GM13977 (cell line): ENCODE measurements around the gene DDX51.

Experiments
- DNase-seq: peaks from one replicate; pipeline ENCODE4 v3.0.0; 2012; ENCODE audit warnings: low spot score
- CTCF ChIP-seq: IDR thresholded peaks from 2 replicates; pipeline ENCODE4 v1.5.1; 2012; ENCODE audit warnings: mild to moderate bottlenecking, control low read depth; ENCODE audit not compliant: insufficient read depth; ENCODE audit errors: extremely low read depth, missing control alignments
- in situ Hi-C: fragments of 300-500 bp; cut with MboI; formaldehyde crosslinking; loops from one replicate; pipeline ENCODE4 v1.12.0; 2022; ENCODE audit warnings: low sequenced_read_pairs, low pct_unique_long_range_greater_than_20kb, mixed read lengths, inconsistent platforms; ENCODE audit not compliant: unreplicated experiment

Gene DDX51

GRCh38 chr12:132155771-132156572 lies 11.9 kb upstream of the DDX51 start:
- DNase-seq, result no peak
- no peak for TF ChIP-seq CTCF
- in situ Hi-C loops, result no loop called here

GRCh38 chr12:132154941-132155770 lies 11.0 kb upstream of the DDX51 start:
- no peak for DNase-seq
- in situ Hi-C loops, result no loop called here
- no peak for TF ChIP-seq CTCF

- DNase-seq, result no peak
- TF ChIP-seq CTCF, result no peak
- in situ Hi-C loops, result no loop called here
Observed at GRCh38 chr12:132154341-132154761, 10.2 kb upstream of the DDX51 start.

GRCh38 chr12:132153501-132154340 lies 9.6 kb upstream of the DDX51 start:
- DNase-seq, result peak; percentile 88
- peak; percentile 98 for TF ChIP-seq CTCF
- in situ Hi-C loops, result no loop called here

- DNase-seq, result no peak
- TF ChIP-seq CTCF, result no peak
- in situ Hi-C loops, result no loop called here
Observed at GRCh38 chr12:132152953-132153352, 8.8 kb upstream of the DDX51 start.

GRCh38 chr12:132152411-132152821 lies 8.3 kb upstream of the DDX51 start:
- no peak for DNase-seq
- in situ Hi-C loops, result no loop called here
- TF ChIP-seq CTCF, result no peak
